ENCODE data around the gene FUT8.

FUT8 gene

DNA sequence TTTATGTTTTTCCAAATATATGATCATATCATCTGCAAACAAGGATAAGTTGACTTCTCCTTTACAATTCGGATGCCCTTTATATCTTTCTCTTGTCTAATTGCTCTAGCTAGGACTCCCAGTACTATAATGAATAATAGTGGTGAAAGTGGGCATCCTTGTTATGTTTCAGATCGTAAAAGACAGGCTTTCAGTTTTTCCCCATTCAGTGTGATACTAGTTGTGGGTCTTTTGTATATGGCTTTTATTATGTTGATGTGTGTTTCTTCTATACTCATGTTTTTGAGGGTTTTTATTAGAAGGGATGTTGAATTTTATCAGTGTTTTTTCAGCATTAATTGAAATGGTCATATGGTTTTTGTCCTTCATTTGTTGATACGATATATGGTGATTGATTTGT is 97.3 kb downstream of the FUT8 start:
- H3K4me3 ChIP-seq (ENCODE audit: low read depth, low read length), result no peak overlapping the region
- TF ChIP-seq, protein P1, sequence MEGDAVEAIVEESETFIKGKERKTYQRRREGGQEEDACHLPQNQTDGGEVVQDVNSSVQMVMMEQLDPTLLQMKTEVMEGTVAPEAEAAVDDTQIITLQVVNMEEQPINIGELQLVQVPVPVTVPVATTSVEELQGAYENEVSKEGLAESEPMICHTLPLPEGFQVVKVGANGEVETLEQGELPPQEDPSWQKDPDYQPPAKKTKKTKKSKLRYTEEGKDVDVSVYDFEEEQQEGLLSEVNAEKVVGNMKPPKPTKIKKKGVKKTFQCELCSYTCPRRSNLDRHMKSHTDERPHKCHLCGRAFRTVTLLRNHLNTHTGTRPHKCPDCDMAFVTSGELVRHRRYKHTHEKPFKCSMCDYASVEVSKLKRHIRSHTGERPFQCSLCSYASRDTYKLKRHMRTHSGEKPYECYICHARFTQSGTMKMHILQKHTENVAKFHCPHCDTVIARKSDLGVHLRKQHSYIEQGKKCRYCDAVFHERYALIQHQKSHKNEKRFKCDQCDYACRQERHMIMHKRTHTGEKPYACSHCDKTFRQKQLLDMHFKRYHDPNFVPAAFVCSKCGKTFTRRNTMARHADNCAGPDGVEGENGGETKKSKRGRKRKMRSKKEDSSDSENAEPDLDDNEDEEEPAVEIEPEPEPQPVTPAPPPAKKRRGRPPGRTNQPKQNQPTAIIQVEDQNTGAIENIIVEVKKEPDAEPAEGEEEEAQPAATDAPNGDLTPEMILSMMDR (IDR thresholded peaks at IDR 0.05; ENCODE audit: low read depth, low read length, missing control alignments), result no peak
- DNase-seq (ENCODE audit: low read depth), result no peak

DNA sequence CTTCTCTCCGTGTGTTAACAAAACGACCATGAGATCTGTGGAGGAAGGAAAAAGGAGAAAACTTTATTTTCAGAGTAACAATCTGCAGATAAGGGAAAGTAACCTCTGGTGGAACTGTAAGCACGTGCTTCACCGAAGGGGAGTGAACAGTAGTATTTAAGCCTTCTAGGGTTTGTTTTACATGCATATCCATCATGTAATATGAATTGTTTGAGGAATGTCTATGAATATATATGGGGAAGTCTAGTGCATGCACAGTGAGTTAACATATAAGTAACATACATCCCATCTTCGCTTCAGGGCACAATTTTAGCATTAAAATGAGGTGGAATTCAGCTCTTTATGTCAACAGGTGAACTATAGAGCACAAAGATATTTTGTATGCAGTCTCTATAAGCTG is 101.1 kb downstream of the FUT8 start:
- TF ChIP-seq, protein P1 (IDR thresholded peaks at IDR 0.05; ENCODE audit: low read depth, low read length, missing control alignments), result no peak
- DNase-seq (ENCODE audit: low read depth), result no peak
- H3K4me3 ChIP-seq (ENCODE audit: low read depth, low read length), result no peak overlapping the region

DNA sequence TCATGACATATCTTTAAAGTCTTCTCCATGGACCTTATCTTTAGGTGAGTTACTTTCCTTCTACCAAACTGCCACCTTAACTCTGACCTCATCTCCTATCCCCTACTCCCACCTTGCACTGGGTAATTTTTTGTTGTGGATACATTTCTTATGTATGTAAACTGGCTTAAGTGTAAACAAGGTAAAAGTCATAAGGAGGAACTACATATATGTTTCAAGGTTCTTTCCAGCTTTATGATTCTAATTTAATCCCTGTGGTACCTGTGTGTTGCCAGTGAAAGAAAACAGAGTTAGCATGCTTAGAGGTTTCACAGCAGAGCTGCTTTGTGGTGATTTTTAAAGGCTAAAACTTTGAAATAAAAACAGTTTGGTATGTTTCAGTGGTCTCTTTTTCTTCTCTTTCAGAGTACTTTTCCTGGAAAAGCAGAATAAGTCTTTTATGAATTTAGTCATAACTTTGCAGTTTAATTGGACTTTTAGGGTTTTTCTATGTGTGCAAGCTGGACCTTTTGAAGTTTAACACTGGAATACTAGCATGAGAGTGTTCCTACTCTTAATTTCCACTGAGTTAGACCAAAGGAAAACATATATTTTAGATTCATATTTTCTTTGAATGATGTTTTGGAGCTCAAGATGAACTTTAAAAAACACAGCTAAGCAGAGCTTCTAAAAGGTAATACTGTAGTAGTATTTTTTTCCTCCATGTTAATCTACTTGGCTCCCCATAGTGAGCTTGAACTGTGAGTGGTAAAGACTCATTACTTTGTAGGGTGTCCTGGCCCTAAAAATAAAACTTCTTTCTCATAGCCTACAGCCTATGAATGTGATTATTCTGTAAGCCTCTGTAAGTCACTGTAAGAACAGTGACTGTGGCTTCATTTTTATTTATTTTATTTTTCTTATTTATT is 105.4 kb downstream of the FUT8 start:
- TF ChIP-seq, protein P1 (IDR thresholded peaks at IDR 0.05; ENCODE audit: low read depth, low read length, missing control alignments), result no peak
- no peak overlapping the region for H3K4me3 ChIP-seq (ENCODE audit: low read depth, low read length)
- DNase-seq (ENCODE audit: low read depth), result no peak

DNA sequence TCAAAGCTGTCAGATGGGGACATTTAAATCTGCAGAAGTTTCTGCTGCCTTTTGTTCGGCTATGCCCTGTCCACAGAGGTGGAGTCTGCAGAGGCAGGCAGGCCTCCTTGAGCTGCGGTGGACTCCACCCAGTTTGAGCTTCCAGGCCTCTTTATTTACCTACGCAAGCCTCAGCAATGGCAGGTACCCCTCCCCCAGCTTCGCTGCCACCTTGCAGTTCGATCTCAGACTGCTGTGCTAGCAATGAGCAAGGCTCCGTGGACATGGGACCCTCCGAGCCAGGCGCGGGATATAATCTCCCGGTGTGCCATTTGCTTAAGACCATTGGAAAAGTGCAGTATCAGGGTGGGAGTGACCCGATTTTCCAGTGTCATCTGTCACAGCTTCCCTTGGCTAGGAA is 115.5 kb downstream of the FUT8 start:
- H3K4me3 ChIP-seq (ENCODE audit: low read depth, low read length), result no peak overlapping the region
- TF ChIP-seq, protein P1 (IDR thresholded peaks at IDR 0.05; ENCODE audit: low read depth, low read length, missing control alignments), result no peak
- no peak for DNase-seq (ENCODE audit: low read depth)

DNA sequence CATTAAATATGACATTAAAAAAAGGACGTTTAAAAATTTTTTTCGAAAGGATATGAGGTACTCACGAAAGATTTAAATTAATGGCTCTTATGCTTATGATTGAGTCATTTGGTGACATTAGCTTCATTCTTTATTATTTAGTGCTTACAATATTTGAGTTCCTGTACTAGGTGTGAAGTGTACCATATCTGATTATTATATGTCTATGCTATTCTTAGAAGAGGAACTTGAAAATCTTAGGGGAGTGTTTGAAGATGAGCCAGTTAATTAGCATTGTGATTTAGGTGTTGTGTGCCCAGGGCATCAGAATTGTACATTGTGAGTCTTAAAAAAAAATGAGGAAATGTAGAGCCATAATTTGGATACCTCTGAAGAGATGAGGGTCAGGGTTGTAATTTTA is 118.6 kb downstream of the FUT8 start:
- TF ChIP-seq, protein P1 (IDR thresholded peaks at IDR 0.05; ENCODE audit: low read depth, low read length, missing control alignments), result no peak
- DNase-seq (ENCODE audit: low read depth), result no peak
- no peak overlapping the region for H3K4me3 ChIP-seq (ENCODE audit: low read depth, low read length)

DNA sequence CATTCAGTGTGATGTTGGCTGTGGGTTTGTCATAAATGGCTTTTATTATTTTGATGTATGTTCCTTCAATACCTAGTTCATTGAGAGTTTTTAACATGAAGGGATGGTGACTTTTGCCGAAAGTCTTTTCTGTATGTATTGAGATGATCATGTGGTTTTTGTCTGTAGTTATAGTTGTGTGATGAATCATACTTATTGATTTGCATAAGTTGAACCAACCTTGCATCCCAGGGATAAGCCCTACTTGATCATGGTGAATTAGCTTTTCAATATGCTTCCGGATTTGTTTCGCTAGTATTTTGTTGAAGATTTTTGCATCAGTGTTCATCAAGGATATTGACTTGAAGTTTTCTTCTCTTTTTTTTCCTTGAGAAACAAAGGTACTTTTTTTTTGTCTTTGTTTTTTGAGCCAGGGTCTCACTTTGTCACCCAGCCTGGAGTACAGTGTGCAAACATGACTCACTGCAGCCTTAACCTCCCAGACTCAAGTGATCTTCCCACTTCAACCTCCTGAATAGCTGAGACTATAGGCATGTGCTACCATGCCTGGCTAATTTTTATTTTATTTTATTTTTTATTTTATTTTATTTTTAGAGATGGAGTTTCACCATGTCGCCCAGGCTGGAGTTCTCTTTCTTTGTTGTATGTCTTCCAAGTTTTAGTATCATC is 121.3 kb downstream of the FUT8 start:
- no peak for DNase-seq (ENCODE audit: low read depth)
- H3K4me3 ChIP-seq (ENCODE audit: low read depth, low read length), result no peak overlapping the region
- TF ChIP-seq, protein P1 (IDR thresholded peaks at IDR 0.05; ENCODE audit: low read depth, low read length, missing control alignments), result no peak

Measured in GM12864 (cell line).